RWPE2 (cell line): Measurements from ENCODE around the gene SMIM12.

Experiments used
- ATAC-seq: fragments of 200-7000 bp; cut with Tn5 transposase; 3 replicates; pipeline ENCODE4 v1.9.1; 2021; ENCODE audit warnings: low read depth
- DNase-seq: peaks from one replicate; pipeline ENCODE4 v3.0.0-alpha.2; 2020; ENCODE audit warnings: low spot score
- H3K27ac ChIP-seq: fragments of 450-650 bp; 2 replicates; pipeline ENCODE4 v1.5.1; 2017; ENCODE audit warnings: mild to moderate bottlenecking; ENCODE audit not compliant: poor library complexity, severe bottlenecking
- H3K27me3 ChIP-seq: fragments of 250-450 bp; sonication (Bioruptor Pico); 2 replicates; pipeline ENCODE4 v1.5.1; 2021; ENCODE audit warnings: mild to moderate bottlenecking, moderate library complexity; ENCODE audit not compliant: insufficient read depth, poor library complexity, severe bottlenecking
- H3K36me3 ChIP-seq: fragments of 250-450 bp; sonication (Bioruptor Pico); 2 replicates; pipeline ENCODE4 v1.5.1; 2020; ENCODE audit warnings: low read depth, mild to moderate bottlenecking, moderate library complexity
- H3K4me1 ChIP-seq: fragments of 250-450 bp; sonication (Bioruptor Pico); 2 replicates; pipeline ENCODE4 v1.5.1; 2021; ENCODE audit warnings: mild to moderate bottlenecking, moderate library complexity; ENCODE audit not compliant: insufficient read depth, poor library complexity, severe bottlenecking
- H3K4me3 ChIP-seq: fragments of 250-450 bp; sonication (Bioruptor Pico); 2 replicates; pipeline ENCODE4 v1.5.1; 2021; ENCODE audit warnings: mild to moderate bottlenecking, moderate library complexity; ENCODE audit not compliant: severe bottlenecking
- H3K9me3 ChIP-seq: fragments of 250-450 bp; sonication (Bioruptor Pico); 2 replicates; pipeline ENCODE4 v1.5.1; 2021; ENCODE audit warnings: mild to moderate bottlenecking, moderate library complexity; ENCODE audit not compliant: severe bottlenecking
- CTCF ChIP-seq: fragments of 450-650 bp; IDR thresholded peaks from one replicate; pipeline ENCODE4 v1.5.1; 2017; ENCODE audit warnings: mild to moderate bottlenecking, moderate library complexity; ENCODE audit not compliant: poor library complexity, severe bottlenecking

SMIM12 gene

GRCh38 chr1:34876406-34876805, 16.9 kb upstream of the SMIM12 start:
- Histone ChIP-seq H3K27ac (no peak overlapping the region), H3K4me1 (no peaks in the 10 kb centered on the region), H3K27me3 (peaks cover 47% of the 10 kb centered on the region), H3K4me3 (no peak overlapping the region), H3K36me3 (no peaks in the 10 kb centered on the region), H3K9me3 (no peaks in the 10 kb centered on the region)
- no peak for TF ChIP-seq CTCF
- DNase-seq (no peak), ATAC-seq (no peak)

GRCh38 chr1:34874296-34874952, 14.9 kb upstream of the SMIM12 start:
- H3K9me3 ChIP-seq: no peaks in the 10 kb centered on the region
- DNase-seq (no peak), ATAC-seq (no peak)
- no peaks in the 10 kb centered on the region for H3K36me3 ChIP-seq
- peaks cover 42% of the 10 kb centered on the region for H3K27me3 ChIP-seq
- H3K27ac ChIP-seq: no peak overlapping the region
- TF ChIP-seq CTCF: no peak
- no peak overlapping the region for H3K4me3 ChIP-seq
- no peaks in the 10 kb centered on the region for H3K4me1 ChIP-seq

- Histone ChIP-seq H3K36me3 (no peaks in the 10 kb centered on the region), H3K4me1 (no peaks in the 10 kb centered on the region), H3K4me3 (no peak overlapping the region), H3K27me3 (peaks cover 34% of the 10 kb centered on the region), H3K27ac (no peak overlapping the region), H3K9me3 (no peaks in the 10 kb centered on the region)
- DNase-seq (no peak), ATAC-seq (no peak)
- TF ChIP-seq CTCF: no peak
These were observed 12.6 kb upstream of the SMIM12 start for GRCh38 chr1:34872133-34872503.

GRCh38 chr1:34871443-34872132, 12.0 kb upstream of the SMIM12 start:
- no peak for TF ChIP-seq CTCF
- DNase-seq (no peak), ATAC-seq (no peak)
- no peaks in the 10 kb centered on the region for H3K36me3 ChIP-seq
- no peak overlapping the region for H3K27ac ChIP-seq
- peaks cover 34% of the 10 kb centered on the region for H3K27me3 ChIP-seq
- H3K4me3 ChIP-seq: no peak overlapping the region
- no peaks in the 10 kb centered on the region for H3K4me1 ChIP-seq
- no peaks in the 10 kb centered on the region for H3K9me3 ChIP-seq

- Histone ChIP-seq H3K27ac (no peak overlapping the region), H3K9me3 (no peaks in the 10 kb centered on the region), H3K36me3 (no peaks in the 10 kb centered on the region), H3K4me1 (no peaks in the 10 kb centered on the region), H3K27me3 (peaks cover 34% of the 10 kb centered on the region), H3K4me3 (no peak overlapping the region)
- ATAC-seq (no peak), DNase-seq (no peak)
- no peak for TF ChIP-seq CTCF
These were observed 10.8 kb upstream of the SMIM12 start for GRCh38 chr1:34870395-34870794.
